Lower leg skin (tissue), 3 donors: ENCODE results near the gene USP34.

ENCODE experiments used
- CTCF ChIP-seq, 3 donors: fragments of 450-650 bp; IDR thresholded peaks; one replicate each; pipeline ENCODE4 v1.5.1; 2016; ENCODE audit warnings: antibody characterized with exemption in 3 of 3, mild to moderate bottlenecking in 3 of 3, moderate library complexity in 2 of 3
- POLR2A ChIP-seq, 2 donors: fragments of 450-650 bp; IDR thresholded peaks; one replicate each; pipeline ENCODE4 v1.6.1; 2016 to 2017; ENCODE audit warnings: antibody characterized with exemption in 2 of 2, mild to moderate bottlenecking in 1 of 2, moderate library complexity in 1 of 2

- TF ChIP-seq CTCF (IDR thresholded peaks at IDR 0.05): no peak
- TF ChIP-seq POLR2A (IDR thresholded peaks at IDR 0.05): no peak
Measured at GRCh38 chr2:61405813-61406212, 65.1 kb downstream of the USP34 start.
